Astrocyte of the spinal cord (primary cell): ENCODE results near the gene LRRK1.

Source experiments
- DNase-seq: peaks from one replicate; pipeline ENCODE4 v3.0.0; 2011; ENCODE audit warnings: low read depth, low spot score
- H3K4me3 ChIP-seq: 2 replicates; pipeline ENCODE4 v1.5.1; 2011; ENCODE audit warnings: low read depth, mild to moderate bottlenecking, low read length, moderate library complexity
- in situ Hi-C: cut with HindIII; loops from 2 replicates; pipeline ENCODE4 v1.10.0; 2017; ENCODE audit warnings: low sequenced_read_pairs
- TF ChIP-seq, protein P1 (sequence below): IDR thresholded peaks from 2 replicates; pipeline ENCODE4 v1.5.1; 2012; ENCODE audit warnings: low read depth, mild to moderate bottlenecking, low read length, inconsistent platforms

The LRRK1 gene

DNA sequence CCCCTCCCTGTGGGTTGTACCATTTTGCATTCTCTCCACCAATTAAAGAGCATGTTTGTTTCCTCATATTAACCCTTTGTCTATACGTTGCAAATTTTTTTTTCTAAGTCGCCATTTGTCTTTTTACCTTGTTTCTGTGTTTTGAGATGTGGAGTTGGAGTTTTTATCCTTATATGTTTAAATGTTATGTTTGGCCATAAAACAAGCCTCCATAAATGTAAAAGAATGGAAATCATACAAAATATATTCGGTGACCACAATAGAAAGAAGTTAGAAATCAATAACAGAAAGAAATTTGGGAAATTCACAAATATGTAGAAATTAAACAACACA, 29.2 kb downstream of the LRRK1 start:
- in situ Hi-C loops = no loop called here
- H3K4me3 ChIP-seq = no peak overlapping the region

GRCh38 chr15:100949691-100950090, 30.5 kb downstream of the LRRK1 start:
- H3K4me3 ChIP-seq = no peak overlapping the region
- DNase-seq = no peak
- in situ Hi-C loops = no loop called here
- TF ChIP-seq, protein P1, sequence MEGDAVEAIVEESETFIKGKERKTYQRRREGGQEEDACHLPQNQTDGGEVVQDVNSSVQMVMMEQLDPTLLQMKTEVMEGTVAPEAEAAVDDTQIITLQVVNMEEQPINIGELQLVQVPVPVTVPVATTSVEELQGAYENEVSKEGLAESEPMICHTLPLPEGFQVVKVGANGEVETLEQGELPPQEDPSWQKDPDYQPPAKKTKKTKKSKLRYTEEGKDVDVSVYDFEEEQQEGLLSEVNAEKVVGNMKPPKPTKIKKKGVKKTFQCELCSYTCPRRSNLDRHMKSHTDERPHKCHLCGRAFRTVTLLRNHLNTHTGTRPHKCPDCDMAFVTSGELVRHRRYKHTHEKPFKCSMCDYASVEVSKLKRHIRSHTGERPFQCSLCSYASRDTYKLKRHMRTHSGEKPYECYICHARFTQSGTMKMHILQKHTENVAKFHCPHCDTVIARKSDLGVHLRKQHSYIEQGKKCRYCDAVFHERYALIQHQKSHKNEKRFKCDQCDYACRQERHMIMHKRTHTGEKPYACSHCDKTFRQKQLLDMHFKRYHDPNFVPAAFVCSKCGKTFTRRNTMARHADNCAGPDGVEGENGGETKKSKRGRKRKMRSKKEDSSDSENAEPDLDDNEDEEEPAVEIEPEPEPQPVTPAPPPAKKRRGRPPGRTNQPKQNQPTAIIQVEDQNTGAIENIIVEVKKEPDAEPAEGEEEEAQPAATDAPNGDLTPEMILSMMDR = no peak

More for the DNA sequence above, 29.2 kb downstream of the LRRK1 start:
- TF ChIP-seq, protein P1 = no peak
- DNase-seq = no peak

- in situ Hi-C loops = no loop called here
- no peak overlapping the region for H3K4me3 ChIP-seq
- no peak for DNase-seq
- TF ChIP-seq, protein P1 = no peak
Observed at GRCh38 chr15:100951965-100952364, 32.8 kb downstream of the LRRK1 start.

DNA sequence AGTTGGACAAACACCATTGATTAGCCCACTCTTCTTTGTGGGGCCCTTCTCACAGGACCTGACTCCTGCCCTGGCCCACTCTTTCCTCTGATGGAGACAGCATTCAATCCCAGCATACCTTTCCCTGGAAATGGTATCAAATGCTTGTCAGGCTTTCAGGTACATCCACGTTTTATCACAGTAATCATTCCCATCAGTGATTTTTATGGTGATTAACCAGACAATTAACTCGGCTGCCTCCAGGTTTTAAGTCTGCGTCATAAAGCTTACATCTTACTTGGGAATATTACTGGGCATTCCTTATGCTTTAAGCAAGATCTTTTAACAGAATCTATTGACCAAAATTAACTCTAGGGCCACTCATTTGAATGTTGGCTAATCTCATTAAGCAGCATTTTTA, 33.4 kb downstream of the LRRK1 start:
- DNase-seq = no peak
- no peak overlapping the region for H3K4me3 ChIP-seq
- TF ChIP-seq, protein P1 = no peak
- in situ Hi-C loops = no loop called here

DNA sequence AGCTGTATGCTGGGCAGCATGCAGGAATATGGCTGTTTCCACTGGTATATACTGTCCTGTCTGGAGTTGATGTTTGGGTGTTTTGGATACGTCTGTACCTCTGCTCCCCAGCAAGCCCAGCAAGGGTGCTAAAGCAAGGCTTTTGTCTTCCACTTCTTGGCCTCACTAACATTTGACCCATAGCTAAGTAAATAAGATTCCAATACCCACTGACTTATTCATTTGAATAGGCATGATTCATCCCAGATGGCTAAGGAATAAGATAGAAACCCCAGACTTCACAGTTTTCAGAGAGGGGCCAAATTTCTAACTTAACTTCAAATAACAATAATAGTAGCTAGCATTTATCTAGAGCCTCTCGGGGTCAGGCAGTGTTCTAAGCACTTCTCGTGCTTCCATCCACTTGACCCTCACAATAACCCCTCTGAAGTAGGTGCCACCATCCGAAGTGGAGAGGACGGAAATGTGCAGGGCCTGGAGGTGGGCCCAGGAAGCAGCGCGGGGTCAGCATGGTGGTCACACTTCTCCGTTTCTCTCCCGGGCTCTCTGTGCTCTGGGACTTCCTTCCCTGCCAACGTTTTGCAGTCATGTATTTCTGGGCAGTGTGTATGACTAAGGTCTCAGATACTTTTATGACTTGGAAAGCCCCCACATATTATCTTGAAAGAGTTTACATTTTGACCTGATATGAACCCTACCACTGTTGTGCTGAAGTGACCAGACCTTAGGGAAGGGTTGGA, 39.3 kb downstream of the LRRK1 start:
- in situ Hi-C loops = no loop called here
- TF ChIP-seq, protein P1 = no peak
- peak; percentile 76 for DNase-seq
- H3K4me3 ChIP-seq = no peak overlapping the region

DNA sequence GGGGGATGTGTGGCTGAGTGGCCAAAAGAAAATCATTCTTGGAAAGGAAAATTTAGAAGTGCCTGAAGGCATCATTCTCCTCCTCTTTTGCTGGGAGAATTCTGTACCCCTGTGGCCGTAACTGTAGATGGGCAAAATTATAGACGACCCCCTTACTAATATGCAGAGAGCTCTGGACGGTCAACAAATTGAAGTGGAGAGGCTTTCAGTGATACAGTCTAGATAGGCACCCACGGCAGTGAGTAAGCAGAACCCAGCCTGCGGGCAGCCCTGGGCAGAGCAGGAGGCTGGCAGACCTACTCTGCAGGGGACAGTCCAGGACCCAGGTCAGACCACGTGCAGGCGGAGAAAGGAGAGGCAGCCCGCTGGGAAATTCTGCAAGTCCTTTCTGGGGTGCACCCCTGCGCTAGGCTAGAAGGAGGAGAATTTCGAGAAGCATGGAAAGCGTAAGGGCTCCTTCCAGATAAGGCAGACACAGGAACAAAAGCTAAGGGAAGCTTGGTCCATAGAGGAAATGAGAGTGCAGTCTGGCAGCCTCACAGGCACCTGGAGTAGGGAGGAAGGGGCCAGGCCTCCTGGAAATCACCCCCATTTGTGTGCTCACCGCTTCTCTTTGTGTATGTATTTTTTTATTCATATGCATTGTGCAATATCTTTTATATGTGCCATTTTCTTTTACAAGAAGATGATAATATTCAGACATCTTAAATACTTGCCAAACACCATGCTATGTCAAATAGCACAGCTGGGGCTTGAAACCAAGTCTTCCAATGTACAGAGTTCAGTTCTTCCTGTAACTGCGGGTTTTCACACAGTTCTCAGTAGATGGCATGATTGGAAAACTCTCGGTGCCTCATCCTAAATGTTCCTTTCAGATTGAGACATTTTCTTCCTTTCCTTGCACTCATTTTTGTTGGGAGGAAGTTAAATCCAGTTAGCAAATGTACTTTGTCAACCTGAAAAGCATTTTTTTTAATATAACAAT, 40.2 kb downstream of the LRRK1 start:
- no peak for DNase-seq
- TF ChIP-seq, protein P1 = no peak
- H3K4me3 ChIP-seq = no peak overlapping the region
- in situ Hi-C loops = no loop called here
